Hematopoietic multipotent progenitor cell treated with erythropoietin and hydrocortisone succinate and interleukin-3 and kit ligand, for 8 days (in vitro differentiated cells): ENCODE results near the gene FCF1.
A peak's percentile ranks its signal among the peaks of the same experiment; 100 is the strongest.

ENCODE experiments used
- DNase-seq: peaks from one replicate; pipeline ENCODE4 v3.0.0-alpha.2; 2015

FCF1 gene, protein sequence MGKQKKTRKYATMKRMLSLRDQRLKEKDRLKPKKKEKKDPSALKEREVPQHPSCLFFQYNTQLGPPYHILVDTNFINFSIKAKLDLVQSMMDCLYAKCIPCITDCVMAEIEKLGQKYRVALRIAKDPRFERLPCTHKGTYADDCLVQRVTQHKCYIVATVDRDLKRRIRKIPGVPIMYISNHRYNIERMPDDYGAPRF

DNA sequence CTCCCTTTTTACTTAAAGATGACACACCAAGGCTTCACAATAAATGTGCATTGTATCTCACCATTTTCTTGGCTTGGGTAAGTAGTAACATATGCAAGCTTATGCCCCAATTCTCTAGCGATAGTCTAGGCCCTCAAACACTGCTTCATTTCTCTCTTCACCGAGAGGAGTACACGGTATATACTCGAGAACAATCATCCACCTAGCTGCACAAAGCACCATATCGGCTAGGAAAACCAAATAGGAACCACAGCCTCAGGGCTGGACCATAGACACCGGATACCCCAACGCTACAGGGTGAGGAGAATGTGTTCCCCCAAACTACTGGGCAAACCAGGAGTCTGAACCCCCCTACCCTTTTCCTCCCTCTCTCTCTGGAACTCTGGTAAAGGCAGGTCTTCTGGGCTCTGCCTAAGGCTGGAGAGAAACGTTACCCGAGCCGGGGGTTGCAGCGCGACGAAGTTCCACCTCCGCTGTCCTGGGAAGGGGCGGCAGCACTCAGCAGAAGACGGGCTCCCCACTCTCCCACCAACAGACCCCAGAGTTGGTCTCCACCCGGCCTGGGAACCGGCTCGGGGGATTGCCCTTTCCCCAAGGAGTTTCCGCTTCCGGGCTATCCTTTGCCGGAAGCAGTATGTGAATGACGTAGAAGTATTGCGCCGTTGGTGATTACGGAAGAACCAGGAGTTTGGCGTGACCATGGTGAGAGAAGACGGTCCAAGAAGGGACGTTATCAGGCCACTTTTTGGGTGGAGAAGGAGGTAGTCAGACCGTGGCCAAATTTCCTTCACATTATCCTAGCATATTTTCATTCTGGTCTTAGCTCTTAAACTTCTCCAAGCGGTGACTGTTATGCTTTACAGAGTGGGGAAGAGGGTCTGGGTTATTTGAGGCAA lies at the start of gene FCF1, which contains the start of gene AREL1:
Gene FCF1 (plus strand): TSS at position 646 of the 896 bp plus-strand sequence. CDS start 54 bp downstream, at position 700.
Gene AREL1 (minus strand): TSS at position 582 of the 896 bp plus-strand sequence. CDS start 27,465 bp downstream, outside the sequence.
- peak; percentile 97 for DNase-seq

DNA sequence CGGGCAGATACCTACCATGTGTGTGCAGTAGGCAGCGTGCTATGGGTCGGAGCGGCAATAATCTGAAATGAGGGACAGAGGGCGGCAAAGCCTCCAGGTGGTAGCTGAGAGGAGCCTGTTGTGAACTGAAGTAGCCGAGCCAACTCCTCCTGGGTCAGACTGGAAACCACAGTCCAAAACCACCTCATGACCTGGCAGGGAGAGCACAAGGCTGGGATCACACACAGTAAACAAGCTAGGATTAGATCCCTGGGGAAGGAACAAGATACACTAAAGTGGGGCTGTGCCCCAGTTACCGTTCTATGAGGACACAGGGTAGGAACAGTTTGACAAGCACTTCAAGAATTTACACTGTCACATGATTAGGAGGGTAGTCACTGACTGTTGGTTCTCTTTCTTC lies 49.1 kb upstream of the FCF1 start:
- DNase-seq = no peak

DNA sequence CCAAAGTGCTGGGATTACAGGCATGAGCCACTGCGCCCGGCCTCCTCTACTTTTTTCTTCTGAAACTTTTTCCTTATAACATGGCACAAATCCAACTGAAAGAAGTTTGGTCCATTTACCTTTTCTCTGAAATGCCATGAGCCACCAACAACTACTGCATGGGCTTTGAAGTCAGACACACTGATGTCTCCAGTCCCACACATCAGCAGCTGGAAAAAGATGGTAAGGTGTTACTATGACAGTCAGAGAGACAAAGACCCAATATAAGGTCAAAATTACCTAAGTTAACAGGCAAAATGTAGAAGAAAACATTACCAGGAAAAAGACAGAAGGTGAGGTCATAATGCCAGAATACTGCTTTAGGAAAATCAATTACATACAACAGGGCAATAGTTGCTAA lies 48.2 kb upstream of the FCF1 start:
- no peak for DNase-seq

DNA sequence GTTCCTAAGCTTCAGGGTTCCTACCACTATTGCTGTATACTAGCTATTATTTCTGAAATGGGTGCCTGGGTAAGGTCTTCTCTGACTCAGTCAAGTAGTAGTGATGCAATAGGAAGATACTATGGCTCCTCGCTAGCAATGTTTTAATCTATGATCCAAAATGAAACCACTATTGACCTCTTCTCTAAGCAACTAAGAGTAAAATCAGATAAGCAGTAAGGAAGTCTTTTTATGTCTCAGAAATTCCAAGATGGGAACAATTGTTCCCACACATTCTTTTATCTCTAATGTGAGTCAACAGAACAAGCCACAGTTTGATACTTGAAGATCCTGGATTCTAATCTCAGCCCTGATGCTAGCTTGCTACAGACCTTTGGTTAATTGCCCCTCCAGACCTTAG lies 45.2 kb upstream of the FCF1 start:
- no peak for DNase-seq

DNA sequence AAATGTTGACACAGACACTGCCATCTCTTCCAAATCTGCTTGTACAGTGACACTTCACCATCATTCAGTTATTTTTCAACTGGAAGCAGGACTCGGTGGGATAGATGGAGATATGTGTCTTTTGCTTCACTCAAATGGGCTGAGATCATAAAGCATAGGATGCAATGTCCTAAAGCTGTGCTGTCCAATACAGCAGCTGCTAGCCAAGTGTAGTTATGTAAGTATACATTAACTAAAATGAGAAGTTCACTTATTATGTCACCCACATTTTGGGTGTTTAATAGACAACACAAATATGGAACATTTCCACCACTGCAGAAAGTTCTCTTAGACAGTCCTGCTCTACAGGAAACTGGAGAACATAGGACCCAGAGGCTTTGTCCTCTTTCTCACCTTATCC lies 43.7 kb upstream of the FCF1 start:
- DNase-seq = no peak

DNA sequence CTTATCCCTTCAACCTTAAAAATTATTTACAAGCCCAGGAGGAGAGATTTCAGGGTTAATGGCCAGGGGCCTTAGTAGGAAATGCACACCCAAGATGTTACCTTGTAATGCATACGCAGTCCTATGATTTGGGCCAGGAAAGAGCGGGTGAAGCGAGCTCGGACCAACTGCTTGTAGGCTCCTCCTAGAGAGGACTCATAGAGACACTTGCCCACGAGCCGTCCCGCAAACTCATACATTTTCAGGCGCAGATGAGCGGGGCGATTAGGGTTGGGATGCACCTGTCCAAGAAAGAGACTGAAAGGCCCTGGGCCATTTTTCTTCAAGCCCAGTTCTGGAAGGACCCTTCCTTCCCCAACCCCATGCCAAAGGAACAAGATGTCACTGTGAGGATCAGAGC lies 43.1 kb upstream of the FCF1 start:
- no peak for DNase-seq

DNA sequence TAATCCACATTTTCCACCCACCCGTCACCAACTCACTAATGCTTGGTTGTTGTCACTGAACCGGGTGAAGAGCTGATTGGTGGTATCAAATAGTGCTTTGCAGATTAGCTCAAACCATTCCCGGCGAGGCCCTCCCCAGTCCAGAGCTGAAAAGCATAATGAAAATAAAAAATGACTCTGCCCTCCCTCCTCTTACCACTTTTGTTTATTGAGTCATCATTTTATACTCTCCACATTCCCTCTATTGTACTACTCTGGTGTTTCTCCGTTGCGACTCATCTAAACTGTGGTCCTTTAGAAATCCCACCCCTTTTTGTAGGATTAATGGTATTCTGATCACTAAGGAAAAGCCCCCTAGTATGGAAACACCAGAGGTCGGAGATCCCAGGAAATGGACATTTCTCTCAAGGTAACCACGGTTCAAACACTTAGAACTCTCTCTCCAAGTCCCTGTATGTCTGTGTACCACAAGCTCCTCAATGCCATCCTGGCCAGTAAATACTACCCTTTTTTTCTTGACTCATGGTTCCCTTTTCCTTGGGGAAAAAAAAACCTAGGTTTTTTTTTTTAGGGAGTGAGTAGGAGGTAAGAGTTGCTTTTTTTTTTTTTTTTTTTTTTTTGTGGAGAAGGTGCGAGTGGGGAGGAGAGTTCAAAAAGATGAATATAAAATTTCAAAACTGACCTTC lies 42.1 kb upstream of the FCF1 start:
- DNase-seq = no peak

DNA sequence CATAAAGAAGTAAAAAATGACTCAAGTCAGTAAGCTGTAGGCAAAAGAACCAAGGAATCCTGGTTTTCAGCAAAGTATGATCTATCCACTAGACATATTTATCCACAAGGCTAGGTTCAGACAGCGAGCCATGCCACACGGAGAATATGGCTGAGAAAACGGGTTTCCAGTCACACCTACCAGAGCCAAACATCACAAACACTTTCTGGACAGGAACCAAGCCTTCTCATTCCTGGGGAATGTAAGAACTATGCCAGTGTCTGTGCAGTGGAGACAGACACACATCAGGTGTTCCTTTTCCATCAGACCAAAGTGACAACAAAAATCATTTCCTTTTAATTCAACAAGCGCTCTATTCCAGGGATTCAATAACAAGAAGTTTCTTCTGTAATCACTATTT lies 41.2 kb upstream of the FCF1 start:
- no peak for DNase-seq

DNA sequence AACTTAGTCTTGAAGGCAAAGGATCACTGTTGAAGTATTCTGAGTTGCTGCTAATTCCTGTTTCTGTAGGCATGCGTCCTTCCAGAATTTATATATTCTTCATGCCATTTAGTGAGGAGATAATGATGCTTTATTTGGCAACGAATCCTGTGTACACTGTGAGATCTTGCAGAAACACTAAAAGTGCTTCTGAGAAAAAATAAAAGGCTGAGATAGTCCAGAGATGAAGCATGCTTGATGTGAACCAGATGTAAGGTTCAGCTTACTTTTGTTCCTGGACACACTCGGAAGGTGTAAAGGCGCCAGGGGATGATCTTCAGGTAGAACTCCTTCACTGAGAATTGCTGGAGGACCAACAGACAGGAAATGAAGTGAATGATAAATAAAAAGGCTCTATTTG lies 39.2 kb upstream of the FCF1 start:
- DNase-seq = no peak

DNA sequence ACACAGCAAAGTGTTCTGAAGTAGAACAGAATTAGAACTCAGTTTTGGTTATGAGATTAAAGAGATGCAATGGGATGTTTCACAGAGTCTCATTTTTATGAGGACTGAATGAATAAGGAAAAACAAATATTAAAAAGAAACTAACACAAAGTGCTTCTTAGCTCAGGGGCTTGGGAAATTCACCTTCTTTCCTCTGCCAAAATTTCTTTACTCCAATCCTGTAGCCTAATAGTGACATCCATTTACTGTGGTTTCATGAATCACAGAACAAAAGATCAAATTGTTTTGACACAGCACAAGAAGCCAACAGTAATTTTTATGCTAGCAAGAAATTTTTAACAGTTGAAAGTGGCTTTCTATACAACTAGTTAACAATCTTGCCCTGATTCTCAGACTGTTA lies 37.7 kb upstream of the FCF1 start:
- no peak for DNase-seq

DNA sequence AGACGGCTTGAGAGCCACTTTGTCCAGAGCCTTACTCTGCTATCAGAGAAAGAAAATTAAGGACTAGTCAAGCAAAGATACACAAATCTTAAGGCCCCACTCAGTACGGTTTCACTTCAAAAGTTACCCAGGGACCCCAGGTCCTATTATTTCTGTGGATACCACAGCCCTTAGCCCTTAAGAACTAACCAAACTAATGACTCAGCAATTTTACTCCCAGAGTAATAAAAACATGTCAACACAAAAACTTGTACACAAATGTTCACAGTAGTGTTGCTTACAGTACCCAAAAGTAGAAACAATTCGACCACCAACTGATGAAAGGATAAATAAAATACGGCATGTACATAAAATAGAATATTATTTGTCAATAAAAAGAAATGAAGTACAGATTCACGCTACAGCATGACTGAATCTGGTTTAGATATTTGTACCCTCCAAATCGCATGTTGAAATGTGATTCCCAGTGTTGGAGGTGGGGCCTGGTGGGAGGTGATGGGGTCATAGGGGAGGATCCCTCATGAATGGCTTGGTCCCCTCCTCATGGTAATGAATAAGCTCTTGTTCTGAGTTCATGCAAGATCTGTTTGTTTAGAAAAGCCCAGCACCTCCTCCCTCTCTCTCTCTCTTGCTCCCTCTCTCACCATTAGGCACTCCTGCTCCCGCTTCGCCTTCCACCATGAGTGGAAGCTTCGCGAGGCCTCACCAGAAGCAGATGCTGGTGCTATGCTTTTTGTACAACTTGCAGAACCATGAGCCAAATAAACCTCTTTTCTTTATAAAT lies 30.6 kb upstream of the FCF1 start:
- DNase-seq = no peak

DNA sequence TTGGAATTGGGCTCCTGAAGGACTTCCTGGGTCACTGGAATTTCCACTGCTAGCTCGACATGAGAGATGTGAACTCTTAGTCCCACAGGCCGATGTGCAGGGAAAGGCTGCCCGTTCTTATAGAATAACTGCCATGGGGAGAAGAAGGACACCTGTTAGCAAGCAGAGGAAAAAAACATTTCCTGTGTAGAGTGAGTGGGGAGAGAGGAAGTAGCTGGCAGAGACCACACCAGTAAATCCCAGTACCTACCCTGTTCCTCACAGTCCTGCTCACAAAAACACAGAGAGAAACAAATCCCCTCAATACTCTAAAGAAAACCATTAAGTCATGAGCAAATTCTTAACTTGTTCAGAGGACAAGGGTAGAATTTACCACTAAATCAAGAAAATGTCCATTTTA lies 29.5 kb upstream of the FCF1 start:
- DNase-seq = no peak

DNA sequence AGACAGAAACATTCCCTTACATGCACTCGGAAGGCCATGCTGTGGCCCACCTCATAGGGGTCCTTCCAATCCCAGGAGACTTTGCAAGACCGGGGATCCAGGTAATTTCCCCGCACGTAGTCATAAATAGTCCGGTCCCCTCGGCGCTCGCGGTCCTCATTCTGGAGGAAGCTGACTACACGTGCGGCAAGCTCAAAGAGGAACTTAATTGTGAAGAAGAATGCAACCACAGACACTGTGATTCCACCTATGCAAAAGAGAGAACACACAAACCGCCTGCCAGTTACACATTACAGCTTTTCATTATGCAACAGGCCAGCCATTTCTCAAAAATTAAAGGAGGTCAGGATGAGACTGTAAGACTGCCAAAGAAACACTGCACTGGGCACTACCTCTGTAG lies 28.5 kb upstream of the FCF1 start:
- no peak for DNase-seq

DNA sequence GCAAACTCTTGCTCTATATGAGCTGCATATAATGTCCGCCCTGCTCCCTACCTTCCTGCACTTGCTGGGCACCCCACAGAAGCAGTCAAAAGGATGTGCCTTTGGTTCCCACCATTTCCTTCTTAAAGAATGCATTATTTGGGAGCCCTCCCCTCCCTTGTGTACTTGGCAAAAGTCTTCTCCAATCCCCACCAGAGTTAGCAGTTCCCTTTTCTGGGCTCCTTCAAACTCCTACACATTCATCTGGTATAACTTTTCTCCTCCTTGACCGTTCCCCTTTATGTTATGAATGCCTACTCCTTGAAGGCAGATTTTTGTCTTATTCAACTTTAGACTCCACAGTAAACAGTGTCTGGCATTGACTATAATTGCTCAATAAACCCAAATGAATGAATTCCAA lies 27.9 kb upstream of the FCF1 start:
- no peak for DNase-seq

DNA sequence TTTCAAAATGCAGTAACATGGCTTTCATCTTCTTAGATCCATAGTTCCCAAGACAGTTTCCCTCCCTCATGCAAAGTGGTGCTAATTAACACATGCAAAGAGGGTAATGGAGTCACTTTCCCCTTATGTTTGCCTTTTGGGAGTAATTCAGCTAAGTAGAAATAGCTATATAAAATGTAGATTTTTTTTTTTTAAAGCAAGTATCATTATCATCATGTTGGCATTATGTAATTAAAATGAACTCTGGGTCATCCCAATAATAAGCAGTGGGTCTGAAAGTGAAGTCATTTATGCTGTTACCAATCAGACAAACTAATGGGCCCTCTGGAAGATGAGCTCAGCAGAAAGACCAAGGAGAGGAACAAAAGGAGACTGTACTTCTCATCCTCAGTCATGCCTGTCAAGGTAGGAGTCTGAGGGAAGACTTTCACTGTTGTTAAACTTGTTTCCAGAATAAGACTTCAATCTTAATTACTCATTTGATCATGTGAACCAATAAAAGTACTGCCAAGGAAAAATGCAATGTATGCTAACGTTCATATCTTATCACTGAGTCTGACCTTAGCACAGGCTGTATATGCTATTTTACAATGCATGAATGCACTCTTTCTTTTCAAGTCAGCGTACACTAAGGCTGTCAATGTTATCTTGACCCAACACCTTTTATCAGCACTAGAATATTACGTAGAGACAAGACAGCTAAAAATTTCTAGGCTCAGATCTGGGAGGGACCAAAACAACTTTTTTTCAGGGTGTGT lies 26.8 kb upstream of the FCF1 start:
- DNase-seq = peak; percentile 83

DNA sequence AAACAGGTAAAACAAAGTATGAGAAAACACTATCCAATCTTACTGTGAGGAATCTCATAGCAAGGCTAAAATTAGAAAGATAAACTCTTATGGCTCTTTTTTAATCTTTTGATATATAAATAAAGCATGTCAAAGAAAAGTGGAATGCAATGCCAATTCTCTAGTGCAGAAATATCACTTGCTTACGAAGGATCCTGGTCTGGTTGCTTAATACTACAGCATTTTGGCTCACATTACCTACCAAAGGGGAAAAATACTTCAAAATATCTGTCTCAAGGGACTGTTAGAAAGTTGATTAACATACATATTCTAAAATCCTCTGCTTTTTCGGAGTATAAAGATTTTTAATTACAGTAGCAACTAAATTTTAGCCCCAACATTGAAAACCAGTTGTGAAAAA lies 21.5 kb upstream of the FCF1 start:
- DNase-seq = no peak

DNA sequence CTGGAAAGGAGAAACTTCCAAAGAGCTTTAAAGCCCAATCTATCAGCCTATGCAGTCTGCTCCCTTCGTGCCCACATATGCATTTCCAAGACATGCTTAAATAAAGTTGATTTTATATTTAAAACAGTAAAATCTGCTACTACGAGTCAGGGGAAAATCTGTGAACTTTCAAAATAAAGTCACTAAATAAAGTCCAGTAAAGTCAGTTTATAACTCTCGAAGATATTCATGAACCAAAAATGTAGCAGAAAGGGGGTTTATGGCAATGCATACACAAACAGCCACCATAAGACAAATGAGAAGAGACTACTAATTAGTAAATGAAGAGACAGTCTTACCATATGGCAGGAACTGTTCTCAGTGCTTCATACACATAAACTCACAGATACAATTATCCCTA lies 19.8 kb upstream of the FCF1 start:
- no peak for DNase-seq

DNA sequence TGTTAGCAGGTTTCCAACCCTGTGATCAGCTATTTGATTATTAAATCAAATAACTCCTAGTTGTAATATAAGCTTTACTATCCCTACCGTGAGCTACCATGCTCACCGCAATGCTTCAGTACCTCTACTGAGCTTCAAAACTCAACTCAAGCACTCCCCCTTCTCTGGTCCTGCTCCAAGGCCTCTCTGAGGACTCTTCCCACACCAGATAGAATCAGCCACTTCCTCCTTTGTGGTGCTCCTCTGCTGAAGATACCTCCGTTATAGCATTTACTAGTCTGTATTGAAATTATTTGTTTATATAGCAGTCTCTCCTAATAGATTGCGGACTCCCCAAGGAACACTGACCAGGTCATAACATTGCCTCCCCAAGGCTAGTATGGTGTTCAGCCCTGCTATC lies 17.5 kb upstream of the FCF1 start:
- DNase-seq = peak; percentile 45

DNA sequence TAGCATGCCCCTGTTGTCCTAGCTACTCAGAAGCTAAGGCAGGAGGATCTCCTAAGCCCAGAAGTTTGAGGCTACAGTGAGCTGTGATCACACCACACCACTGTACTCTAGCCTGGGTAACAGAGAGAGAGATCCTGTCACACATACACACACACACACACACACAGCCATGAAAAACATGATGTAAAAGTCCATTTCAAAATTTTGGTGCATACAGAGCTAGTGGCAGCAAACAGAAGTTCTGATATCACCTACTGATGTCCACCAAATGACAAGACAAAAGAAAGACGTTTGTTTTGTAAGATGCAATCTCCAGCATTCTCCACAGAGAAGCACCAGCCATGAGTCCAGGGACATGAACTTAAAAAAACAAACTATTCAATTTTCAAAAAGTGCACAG lies 15.9 kb upstream of the FCF1 start:
- no peak for DNase-seq

DNA sequence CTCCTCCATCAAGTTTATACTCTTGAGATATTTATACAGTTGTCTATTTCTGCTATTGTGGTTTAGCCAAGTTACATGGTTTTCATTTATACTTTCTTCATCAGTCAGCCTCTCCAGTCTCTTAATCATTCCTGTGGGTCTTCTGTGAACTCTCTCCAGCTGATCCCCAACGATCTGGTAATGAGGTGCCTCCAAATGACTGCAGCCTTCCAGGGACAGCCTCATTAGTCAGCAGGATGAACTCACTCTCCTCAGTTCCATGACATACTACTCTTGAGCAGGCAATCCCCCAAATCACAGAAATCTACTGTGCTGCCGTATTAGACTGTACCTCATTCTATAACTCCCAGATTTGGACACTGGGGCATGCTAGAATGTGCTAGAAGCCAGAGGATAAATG lies 15.4 kb upstream of the FCF1 start:
- DNase-seq = no peak

DNA sequence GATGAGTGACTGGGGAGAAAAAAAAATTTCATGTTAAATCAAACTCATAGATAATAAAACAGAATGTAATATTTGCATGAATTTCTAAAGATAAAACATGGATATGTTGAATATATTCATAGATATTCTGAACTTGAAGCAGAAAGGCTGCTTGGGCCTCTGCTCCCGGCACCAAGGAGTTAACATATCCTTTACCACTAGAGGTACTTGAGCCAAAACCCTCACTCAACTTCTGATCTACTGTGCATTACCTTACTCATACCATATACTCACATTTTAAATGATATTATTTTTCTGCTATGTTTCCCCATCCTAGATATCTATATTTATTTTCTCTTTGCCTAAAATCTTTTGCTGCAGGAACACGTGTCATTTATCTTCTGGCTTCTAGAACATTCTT lies 15.0 kb upstream of the FCF1 start:
- no peak for DNase-seq

DNA sequence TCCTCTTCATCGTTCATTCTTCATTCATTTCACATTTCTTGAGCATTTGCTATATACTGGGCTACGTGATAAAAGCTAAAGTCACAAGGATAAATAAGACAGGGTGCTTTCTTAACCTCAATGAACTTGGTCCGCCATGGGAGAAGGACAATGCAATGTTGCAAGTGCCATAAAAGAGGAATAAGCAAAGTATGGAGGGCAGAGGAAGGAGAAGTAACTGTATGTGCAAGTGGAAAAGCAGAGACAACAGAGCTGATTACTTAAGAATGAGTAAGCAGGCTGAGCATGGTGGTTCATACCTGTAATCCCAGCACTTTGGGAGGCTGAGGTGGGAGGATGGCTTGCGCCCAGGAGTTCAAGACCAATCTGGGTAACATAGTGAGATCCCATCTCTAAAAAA lies 14.5 kb upstream of the FCF1 start:
- no peak for DNase-seq
